Endothelial cell of umbilical vein (primary cell): ENCODE results near the gene LCN6. TPM values are rescaled to one million over a fixed set of nuclear protein-coding genes. Genes with fewer than 3 reads are reported as not detected.

ENCODE experiments used
- BruUV-seq: library from RNA; stranded (reverse); fragments of 400-500 nt; replicated peaks from 2 replicates; lab custom pipeline; 2021; lab: Mats Ljungman, UMichigan
- CTCF ChIA-PET: fragments of 300-600, 350-600 bp; sonication (Branson Sonifier 250); formaldehyde crosslinking; loops from one replicate; lab custom pipeline; 2021; ENCODE audit warnings: antibody characterized with exemption, inconsistent platforms; lab: Charles Lee
- POLR2A ChIA-PET: fragments of 300-600, 350-600 bp; sonication (Branson Sonifier 250); formaldehyde crosslinking; loops from one replicate; lab custom pipeline; 2021; ENCODE audit warnings: antibody characterized with exemption, inconsistent platforms; lab: Charles Lee
- DNase-seq: peaks from one replicate; pipeline ENCODE4 v3.0.0-alpha.2; 2011; ENCODE audit warnings: low read depth, low spot score
- FAIRE-seq: peaks from 2 replicates; lab custom pipeline; 2011; peaks lifted over from hg19 to GRCh38; lab: Jason Lieb, UNC
- H2AFZ ChIP-seq: 2 replicates; pipeline ENCODE4 v1.6.0; 2012; ENCODE audit warnings: low read depth, low read length, control low read depth, inconsistent platforms
- H3K27ac ChIP-seq: 2 replicates; pipeline ENCODE4 v1.5.1; 2011; ENCODE audit warnings: low read depth, mild to moderate bottlenecking, control low read depth, low read length, moderate library complexity; ENCODE audit not compliant: insufficient read depth
- H3K27me3 ChIP-seq, 2 experiments: 2 replicates each; pipeline versions ENCODE4 v1.6.0 to v1.6.1; 2011; ENCODE audit warnings: low read length in 2 of 2, mixed read lengths in 1 of 2; ENCODE audit not compliant: control insufficient read depth in 2 of 2, insufficient read depth in 2 of 2
- H3K36me3 ChIP-seq, 2 experiments: 2 replicates in 1 of 2; 3 replicates in 1 of 2; pipeline ENCODE4 v1.5.1; 2011; ENCODE audit warnings: low read length in 2 of 2, mild to moderate bottlenecking in 1 of 2, moderate library complexity in 1 of 2; ENCODE audit not compliant: control insufficient read depth in 2 of 2, insufficient read depth in 2 of 2; ENCODE audit errors: extremely low read depth in 1 of 2
- H3K4me1 ChIP-seq: 3 replicates; pipeline ENCODE4 v1.5.1; 2011; ENCODE audit warnings: mild to moderate bottlenecking, low read length; ENCODE audit not compliant: control insufficient read depth, insufficient read depth; ENCODE audit errors: extremely low read depth
- H3K4me2 ChIP-seq: 2 replicates; pipeline ENCODE4 v1.6.1; 2011; ENCODE audit warnings: low read length, control low read depth, mixed read lengths; ENCODE audit not compliant: insufficient read depth
- H3K4me3 ChIP-seq, 3 experiments: fragments of 200-600 bp in 1 of 3; sonication (generic), shearing (Covaris generic) in 1 of 3; replicated peaks in 1 of 3; 2 replicates each; pipeline ENCODE4 v1.5.1; 2011 to 2016; ENCODE audit warnings: control low read depth in 3 of 3, low read length in 3 of 3, mild to moderate bottlenecking in 2 of 3, inconsistent platforms in 1 of 3, low read depth in 1 of 3, moderate library complexity in 1 of 3; ENCODE audit not compliant: insufficient read depth in 1 of 3
- H3K79me2 ChIP-seq: 2 replicates; pipeline ENCODE4 v1.6.0; 2012; ENCODE audit warnings: low read length, inconsistent platforms; ENCODE audit not compliant: control insufficient read depth, insufficient read depth
- H3K9ac ChIP-seq: replicated peaks from 2 replicates; pipeline ENCODE3; 2011; ENCODE audit warnings: low read length, control low read depth; ENCODE audit not compliant: insufficient read depth; ENCODE audit errors: extremely low read depth
- H3K9me1 ChIP-seq: replicated peaks from 3 replicates; pipeline ENCODE4 v1.6.0; 2011; ENCODE audit warnings: mild to moderate bottlenecking, low read length; ENCODE audit not compliant: control insufficient read depth, insufficient read depth; ENCODE audit errors: extremely low read depth
- H3K9me3 ChIP-seq: replicated peaks from 2 replicates; pipeline ENCODE4 v1.5.1; 2012; ENCODE audit warnings: low read length, inconsistent platforms; ENCODE audit not compliant: control insufficient read depth, insufficient read depth
- H4K20me1 ChIP-seq: replicated peaks from 2 replicates; pipeline ENCODE3; 2011; ENCODE audit warnings: mild to moderate bottlenecking, low read length; ENCODE audit not compliant: control insufficient read depth, insufficient read depth; ENCODE audit errors: extremely low read depth
- EZH2 ChIP-seq: IDR thresholded peaks from 2 replicates; pipeline ENCODE4 v1.6.1; 2012; ENCODE audit warnings: borderline replicate concordance, low read depth, mild to moderate bottlenecking, moderate library complexity, low read length, inconsistent platforms; ENCODE audit not compliant: severe bottlenecking
- FOS ChIP-seq: IDR thresholded peaks from 2 replicates; pipeline ENCODE4 v1.6.1; 2011; ENCODE audit warnings: mild to moderate bottlenecking, low read length, moderate library complexity, borderline replicate concordance; ENCODE audit not compliant: insufficient read depth
- GATA2 ChIP-seq: IDR thresholded peaks from 2 replicates; pipeline ENCODE4 v1.7.0; 2011; ENCODE audit warnings: low read depth, mild to moderate bottlenecking, moderate library complexity, mixed read lengths, low read length; ENCODE audit not compliant: insufficient read length, insufficient read depth
- JUN ChIP-seq: IDR thresholded peaks from 2 replicates; pipeline ENCODE4 v1.6.1; 2011; ENCODE audit warnings: borderline replicate concordance, low read depth; ENCODE audit not compliant: insufficient read length, insufficient read depth
- MYC ChIP-seq: IDR thresholded peaks from one replicate; pipeline ENCODE4 v1.6.1; 2011; ENCODE audit warnings: mild to moderate bottlenecking, low read depth, low read length
- POLR2A ChIP-seq: IDR thresholded peaks from 2 replicates; pipeline ENCODE4 v1.6.1; 2012; ENCODE audit warnings: low read depth, mild to moderate bottlenecking, control low read depth, low read length
- POLR2AphosphoS5 ChIP-seq: IDR thresholded peaks from 2 replicates; pipeline ENCODE4 v1.6.1; 2012; ENCODE audit warnings: low read depth, mild to moderate bottlenecking, control low read depth, low read length, moderate library complexity; ENCODE audit not compliant: insufficient read depth
- dilution Hi-C: fragments of 300-500 bp; cut with MboI; formaldehyde crosslinking; loops from one replicate; pipeline ENCODE4 v1.15.0; 2019; ENCODE audit warnings: low sequenced_read_pairs; ENCODE audit not compliant: extremely low pct_ligation_motif_present
- intact Hi-C: fragments of 100-400 bp; cut with micrococcal nuclease; formaldehyde crosslinking; loops from one replicate; pipeline ENCODE4 v1.10.0; 2022
- polyA plus RNA-seq, 4 experiments: library from polyadenylated mRNA; depleted of rRNA in 3 of 4; stranded (reverse) in 3 of 4; unstranded in 1 of 4; fragments of >200 nt; gene quantifications; 2 replicates each; pipeline versions ENCODE4 v1.2.1 to v1.2.3, GENCODE V29; 2011 to 2012; ENCODE audit warnings: missing spikeins in 1 of 4
- total RNA-seq: library from RNA; stranded (reverse); gene quantifications from 2 replicates; pipeline ENCODE4 v1.2.3, GENCODE V29; 2021
- TF ChIP-seq, protein P1 (sequence below), 2 donors: IDR thresholded peaks; 1 replicate in 1 of 2; 2 replicates in 1 of 2; pipeline ENCODE4 v1.5.1; 2011; ENCODE audit warnings: low read length in 2 of 2, mild to moderate bottlenecking in 2 of 2, moderate library complexity in 2 of 2, control low read depth in 1 of 2, inconsistent platforms in 1 of 2, low read depth in 1 of 2; ENCODE audit not compliant: insufficient read depth in 1 of 2; ENCODE audit errors: extremely low read depth in 1 of 2
- TF ChIP-seq, protein P2 (sequence below): IDR thresholded peaks from 2 replicates; pipeline ENCODE4 v1.6.1; 2011; ENCODE audit not compliant: insufficient read depth, insufficient read length

The LCN6 gene
- total and polyA plus RNA-seq, 2 donors (not counting 3 experiments of a cell fraction or from before 2014, with no cell fraction given) = 0.17 TPM; not detected in 1

DNA sequence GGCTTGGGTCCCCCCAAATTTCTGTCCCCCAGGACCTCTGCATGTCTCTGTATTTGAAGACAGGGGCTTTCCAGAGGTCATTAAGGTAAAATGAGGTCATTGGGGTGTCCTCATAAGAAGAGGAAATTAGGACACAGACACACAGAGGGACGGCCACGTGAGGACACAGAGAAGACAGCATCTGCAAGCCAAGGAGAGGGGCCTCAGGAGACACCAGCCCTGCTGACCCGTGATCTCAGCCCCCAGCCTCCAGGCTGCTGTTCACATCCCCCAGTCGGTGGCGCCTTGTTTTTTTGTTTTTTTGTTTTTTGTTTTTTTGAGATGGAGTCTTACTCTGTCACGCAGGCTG lies 46.6 kb upstream of the LCN6 start:
- Histone ChIP-seq H3K4me2 (no peak overlapping the region), H3K27ac (no peak overlapping the region), H3K36me3 (peaks cover 0 to 2% of the 10 kb centered on the region in 2 experiments), H3K4me3 (no peak overlapping the region), H3K9me1 (no peaks in the 10 kb centered on the region), H3K79me2 (peaks cover 1% of the 10 kb centered on the region), H3K9me3 (no peaks in the 10 kb centered on the region), H2AFZ (no peak overlapping the region), H3K27me3 (peaks cover 19 to 23% of the 10 kb centered on the region in 2 experiments), H4K20me1 (no peaks in the 10 kb centered on the region), H3K4me1 (peaks cover 7% of the 10 kb centered on the region), H3K9ac (no peak overlapping the region)
- no TSS peak for BruUV-seq
- intact Hi-C loops = loop anchor here (5.0 kb wide), 3 partner anchors 52 to 92 kb away; partner anchors contain the start of genes PHPT1 and TRAF2
- TF ChIP-seq GATA2 = no peak
- TF ChIP-seq POLR2AphosphoS5 = no peak
- no peak for TF ChIP-seq EZH2
- TF ChIP-seq FOS = no peak
- no peak for TF ChIP-seq JUN
- TF ChIP-seq POLR2A = no peak
- TF ChIP-seq, protein P1, sequence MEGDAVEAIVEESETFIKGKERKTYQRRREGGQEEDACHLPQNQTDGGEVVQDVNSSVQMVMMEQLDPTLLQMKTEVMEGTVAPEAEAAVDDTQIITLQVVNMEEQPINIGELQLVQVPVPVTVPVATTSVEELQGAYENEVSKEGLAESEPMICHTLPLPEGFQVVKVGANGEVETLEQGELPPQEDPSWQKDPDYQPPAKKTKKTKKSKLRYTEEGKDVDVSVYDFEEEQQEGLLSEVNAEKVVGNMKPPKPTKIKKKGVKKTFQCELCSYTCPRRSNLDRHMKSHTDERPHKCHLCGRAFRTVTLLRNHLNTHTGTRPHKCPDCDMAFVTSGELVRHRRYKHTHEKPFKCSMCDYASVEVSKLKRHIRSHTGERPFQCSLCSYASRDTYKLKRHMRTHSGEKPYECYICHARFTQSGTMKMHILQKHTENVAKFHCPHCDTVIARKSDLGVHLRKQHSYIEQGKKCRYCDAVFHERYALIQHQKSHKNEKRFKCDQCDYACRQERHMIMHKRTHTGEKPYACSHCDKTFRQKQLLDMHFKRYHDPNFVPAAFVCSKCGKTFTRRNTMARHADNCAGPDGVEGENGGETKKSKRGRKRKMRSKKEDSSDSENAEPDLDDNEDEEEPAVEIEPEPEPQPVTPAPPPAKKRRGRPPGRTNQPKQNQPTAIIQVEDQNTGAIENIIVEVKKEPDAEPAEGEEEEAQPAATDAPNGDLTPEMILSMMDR (IDR thresholded peaks at IDR 0.05; ENCODE audit: extremely low read depth in 1 of 2, insufficient read depth in 1 of 2, low read depth in 1 of 2, low read length in 2 of 2) = no peak
- TF ChIP-seq MYC = no peak
- TF ChIP-seq, protein P2, sequence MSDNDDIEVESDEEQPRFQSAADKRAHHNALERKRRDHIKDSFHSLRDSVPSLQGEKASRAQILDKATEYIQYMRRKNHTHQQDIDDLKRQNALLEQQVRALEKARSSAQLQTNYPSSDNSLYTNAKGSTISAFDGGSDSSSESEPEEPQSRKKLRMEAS = no peak
- dilution Hi-C loops = no loop called here
- DNase-seq = no peak
- ChIA-PET CTCF (interaction anchor here (1.5 kb wide), 1 partner anchor 29 kb away, joined by 5 read pairs; no protein-coding TSS in a partner anchor), POLR2A (no interaction called here)
- FAIRE-seq = no peak
